Common myeloid progenitor, CD34-positive (primary cell): ENCODE data around the gene NR2F2.

Experiments used
- CTCF ChIA-PET: fragments of 350-600 bp; sonication (Branson Sonifier 250); formaldehyde crosslinking; loops from one replicate; lab custom pipeline; 2021; ENCODE audit warnings: antibody characterized with exemption; lab: Charles Lee
- POLR2A ChIA-PET: fragments of 350-600 bp; sonication (Branson Sonifier 250); formaldehyde crosslinking; loops from one replicate; lab custom pipeline; 2021; ENCODE audit warnings: antibody characterized with exemption; lab: Charles Lee
- DNase-seq, 3 donors: peaks; one replicate each; pipeline versions ENCODE4 v3.0.0 to v3.0.0-alpha.2; 2013
- H3K27ac ChIP-seq, 2 experiments: 1 replicate in 1 of 2; 2 replicates in 1 of 2; pipeline ENCODE4 v1.7.0; 2013; ENCODE audit warnings: inconsistent platforms in 2 of 2, low read length in 2 of 2, mild to moderate bottlenecking in 2 of 2, low read depth in 1 of 2, moderate library complexity in 1 of 2; ENCODE audit not compliant: severe bottlenecking in 2 of 2, insufficient read depth in 1 of 2, poor library complexity in 1 of 2
- H3K27me3 ChIP-seq, 5 experiments: replicated peaks in 2 of 5; 1 replicate in 3 of 5; 2 replicates in 2 of 5; pipeline versions ENCODE4 v1.6.1 to v1.7.0; 2013; ENCODE audit warnings: low read length in 4 of 5, mild to moderate bottlenecking in 2 of 5, moderate library complexity in 2 of 5, inconsistent platforms in 1 of 5; ENCODE audit not compliant: insufficient read depth in 5 of 5, control insufficient read depth in 4 of 5
- H3K36me3 ChIP-seq, 4 experiments: 1 replicate in 2 of 4; 2 replicates in 2 of 4; pipeline versions ENCODE4 v1.6.1 to v1.7.0; 2013; ENCODE audit warnings: low read length in 3 of 4, control low read depth in 1 of 4, mild to moderate bottlenecking in 1 of 4; ENCODE audit not compliant: control insufficient read depth in 4 of 4, insufficient read depth in 4 of 4
- H3K4me1 ChIP-seq, 4 experiments: 1 replicate in 3 of 4; 2 replicates in 1 of 4; pipeline versions ENCODE4 v1.6.1 to v1.7.1; 2013; ENCODE audit warnings: low read length in 3 of 4, mild to moderate bottlenecking in 3 of 4, control low read depth in 1 of 4, inconsistent platforms in 1 of 4, moderate library complexity in 1 of 4; ENCODE audit not compliant: control insufficient read depth in 4 of 4, insufficient read depth in 4 of 4; ENCODE audit errors: control extremely low read depth in 1 of 4
- H3K4me3 ChIP-seq, 7 experiments: 1 replicate in 4 of 7; 2 replicates in 3 of 7; pipeline versions ENCODE4 v1.5.1 to v1.7.0; 2013; ENCODE audit warnings: mild to moderate bottlenecking in 7 of 7, low read length in 6 of 7, moderate library complexity in 6 of 7, inconsistent platforms in 2 of 7, low read depth in 2 of 7, control low read depth in 1 of 7; ENCODE audit not compliant: insufficient read depth in 4 of 7, control insufficient read depth in 1 of 7; ENCODE audit errors: extremely low read depth in 1 of 7
- H3K9me3 ChIP-seq, 5 experiments: 1 replicate in 4 of 5; 2 replicates in 1 of 5; pipeline versions ENCODE4 v1.6.1 to v1.7.1; 2013; ENCODE audit warnings: low read length in 4 of 5, mild to moderate bottlenecking in 2 of 5, inconsistent platforms in 1 of 5, low read depth in 1 of 5, moderate library complexity in 1 of 5; ENCODE audit not compliant: control insufficient read depth in 4 of 5, insufficient read depth in 2 of 5; ENCODE audit errors: control extremely low read depth in 1 of 5
- WGBS: methylation state at CpG from one replicate; pipeline ENCODE4 v1.1.5; 2013; ENCODE audit not compliant: insufficient coverage; 5-methylcytosine and 5-hydroxymethylcytosine counted together

The NR2F2 gene

DNA sequence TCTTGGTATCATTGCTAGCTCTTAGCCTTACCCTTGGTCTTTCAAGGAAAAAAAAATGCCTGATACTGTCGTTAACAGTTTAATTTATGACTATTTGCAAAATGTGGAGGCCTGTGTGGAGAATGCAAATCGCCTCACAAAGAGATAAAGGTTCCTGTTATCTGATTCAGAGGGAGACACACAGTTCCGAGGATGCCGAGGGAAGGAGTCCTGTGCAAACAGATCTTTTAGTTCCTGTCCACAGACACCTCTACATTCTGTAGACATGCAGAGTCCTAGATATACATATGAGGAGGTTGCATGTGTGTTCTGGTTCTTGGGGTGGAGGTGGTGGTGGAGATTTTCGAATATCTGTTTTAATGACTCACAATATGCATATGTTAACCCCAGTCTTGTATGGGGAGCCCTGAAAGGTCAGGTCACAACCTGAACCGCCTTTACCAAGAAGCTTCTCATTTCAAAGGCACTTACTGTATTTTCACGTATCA is 5.7 kb downstream of the NR2F2 start:
- Histone ChIP-seq H3K27ac (no peak overlapping the region), H3K4me1 (peaks cover 0 to 12% (median 5%) of the 10 kb centered on the region in 4 experiments), H3K27me3 (peaks cover 19 to 100% (median 59%) of the 10 kb centered on the region in 5 experiments), H3K9me3 (peaks cover 0 to 8% (median 6%) of the 10 kb centered on the region in 5 experiments), H3K36me3 (no peaks in the 10 kb centered on the region), H3K4me3 (no peak overlapping the region)
- POLR2A ChIA-PET, result no interaction called here
- CTCF ChIA-PET, result interaction anchor here (0.8 to 1.8 kb wide), 2 partner anchors 9 kb away, joined by 3 to 7 read pairs; no protein-coding TSS in a partner anchor
- no peak for DNase-seq
- WGBS, result 7% methylated on average over 3 of the region's 7 CpGs

- peaks cover 19 to 100% (median 59%) of the 10 kb centered on the region in 5 experiments for H3K27me3 ChIP-seq
- POLR2A ChIA-PET, result no interaction called here
These were observed 6.3 kb downstream of the NR2F2 start for GRCh38 chr15:96336596-96337364.

GRCh38 chr15:96337365-96338023 is 7.0 kb downstream of the NR2F2 start:
- 7% methylated on average over 7 of the region's 14 CpGs for WGBS

More at GRCh38 chr15:96336596-96337364, 6.3 kb downstream of the NR2F2 start:
- CTCF ChIA-PET, result interaction anchor here (1.8 kb wide), 1 partner anchor 9 kb away, joined by 7 read pairs; no protein-coding TSS in a partner anchor
- Histone ChIP-seq H3K4me3 (no peak overlapping the region), H3K4me1 (peaks cover 0 to 8% (median 3%) of the 10 kb centered on the region in 4 experiments), H3K36me3 (no peaks in the 10 kb centered on the region), H3K9me3 (peaks cover 0 to 8% (median 6%) of the 10 kb centered on the region in 5 experiments), H3K27ac (no peak overlapping the region)
- 15% methylated on average over 3 of the region's 9 CpGs for WGBS
- no peak for DNase-seq

GRCh38 chr15:96338074-96338765 is 7.7 kb downstream of the NR2F2 start:
- no CpG with 5 or more reads among the region's 5 CpGs for WGBS
- H3K27me3 ChIP-seq, result peaks cover 23 to 100% (median 67%) of the 10 kb centered on the region in 5 experiments
- DNase-seq, result no peak
- peaks cover 0 to 4% (median 0%) of the 10 kb centered on the region in 5 experiments for H3K9me3 ChIP-seq
- no peaks in the 10 kb centered on the region for H3K36me3 ChIP-seq
- POLR2A ChIA-PET, result no interaction called here
- peaks cover 0 to 5% (median under 1%) of the 10 kb centered on the region in 4 experiments for H3K4me1 ChIP-seq
- H3K27ac ChIP-seq, result no peak overlapping the region
- no peak overlapping the region for H3K4me3 ChIP-seq
- CTCF ChIA-PET, result interaction anchor here (1.5 kb wide), 1 partner anchor 9 kb away, joined by 4 read pairs; no protein-coding TSS in a partner anchor

More at GRCh38 chr15:96337365-96338023, 7.0 kb downstream of the NR2F2 start:
- H3K9me3 ChIP-seq, result peaks cover 0 to 4% (median 2%) of the 10 kb centered on the region in 5 experiments
- CTCF ChIA-PET, result interaction anchor here (1.8 kb wide), 1 partner anchor 10 kb away, joined by 7 read pairs; no protein-coding TSS in a partner anchor
- peaks cover 0 to 8% (median 3%) of the 10 kb centered on the region in 4 experiments for H3K4me1 ChIP-seq
- DNase-seq, result no peak
- H3K36me3 ChIP-seq, result no peaks in the 10 kb centered on the region
- H3K4me3 ChIP-seq, result no peak overlapping the region
- POLR2A ChIA-PET, result no interaction called here
- no peak overlapping the region for H3K27ac ChIP-seq
- H3K27me3 ChIP-seq, result peaks cover 22 to 100% (median 61%) of the 10 kb centered on the region in 5 experiments

- no peak overlapping the region for H3K27ac ChIP-seq
- WGBS, result 19% methylated on average over 4 of the region's 7 CpGs
- no peak overlapping the region for H3K4me3 ChIP-seq
- H3K4me1 ChIP-seq, result peaks cover 0 to 3% (median 0%) of the 10 kb centered on the region in 4 experiments
- DNase-seq, result no peak
- ChIA-PET POLR2A (no interaction called here), CTCF (interaction anchor here (0.6 to 1.5 kb wide), 2 partner anchors 10 to 578 kb away, joined by 3 to 4 read pairs; no protein-coding TSS in a partner anchor)
- H3K36me3 ChIP-seq, result no peaks in the 10 kb centered on the region
- peaks cover 0 to 4% (median 0%) of the 10 kb centered on the region in 5 experiments for H3K9me3 ChIP-seq
- H3K27me3 ChIP-seq, result peaks cover 23 to 100% (median 72%) of the 10 kb centered on the region in 5 experiments
These were observed 8.5 kb downstream of the NR2F2 start for GRCh38 chr15:96338766-96339618.
